Ecto neural progenitor cell (in vitro differentiated cells): ENCODE results near the gene CCDC12.

Experiments
- DNase-seq: peaks from one replicate; pipeline ENCODE4 v3.0.0-alpha.2; 2018; ENCODE audit warnings: low spot score

The CCDC12 gene

GRCh38 chr3:46955157-46955556, 21.4 kb downstream of the CCDC12 start:
- DNase-seq: no peak

DNA sequence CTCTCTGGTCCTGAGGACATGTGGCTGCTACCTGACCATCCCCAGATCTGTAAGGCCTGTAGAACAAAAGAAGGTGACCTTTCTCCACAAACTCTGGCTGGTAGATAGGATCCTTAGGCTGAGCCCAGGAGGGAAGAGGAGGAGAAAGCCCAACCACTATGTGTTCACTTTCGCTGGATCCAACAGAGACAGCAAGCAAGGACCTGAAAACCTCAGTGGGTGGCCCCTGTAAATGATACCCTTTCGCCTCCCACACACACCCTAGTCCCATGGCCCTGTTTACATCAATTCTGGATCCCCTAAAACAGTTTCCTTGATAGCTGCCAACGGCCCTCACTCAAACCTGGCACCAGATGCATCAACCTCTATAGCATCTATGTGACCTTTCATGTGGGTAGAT, 22.4 kb downstream of the CCDC12 start:
- no peak for DNase-seq

DNA sequence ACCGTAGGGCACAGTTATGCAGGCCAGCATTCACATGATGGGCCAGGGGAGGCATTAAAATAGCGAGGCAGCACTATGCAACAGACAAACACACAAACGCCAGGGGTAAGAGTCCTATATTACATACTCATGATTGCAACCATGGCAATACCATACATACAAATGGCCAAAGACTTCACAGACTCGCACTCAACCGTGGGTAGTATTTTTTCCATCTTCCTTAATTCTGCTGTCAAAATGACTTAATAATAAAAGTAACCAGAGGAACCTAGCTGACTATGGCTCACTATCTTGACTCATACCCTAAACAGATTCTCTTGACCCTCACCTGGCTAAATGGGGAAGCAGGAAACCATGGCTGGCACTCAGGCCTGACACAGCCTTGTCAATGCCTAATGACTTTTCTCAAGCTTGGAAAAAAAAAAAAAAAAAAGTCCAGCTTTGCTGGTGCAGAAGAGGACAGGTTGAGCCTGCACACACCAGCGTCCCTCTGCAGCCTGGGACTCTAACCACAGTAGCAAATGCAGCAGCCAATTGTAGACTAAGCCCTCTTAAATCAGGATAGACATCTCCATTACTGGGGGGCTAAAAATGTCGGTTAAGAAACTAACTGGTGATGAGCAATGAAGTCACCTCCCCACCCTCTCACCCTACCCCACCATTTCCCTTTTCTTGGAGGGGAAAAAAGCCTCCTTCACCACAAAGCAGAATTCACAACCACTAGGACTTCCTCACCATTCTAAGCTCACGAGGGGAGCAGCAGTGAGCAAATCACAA, 23.1 kb downstream of the CCDC12 start:
- DNase-seq: no peak

DNA sequence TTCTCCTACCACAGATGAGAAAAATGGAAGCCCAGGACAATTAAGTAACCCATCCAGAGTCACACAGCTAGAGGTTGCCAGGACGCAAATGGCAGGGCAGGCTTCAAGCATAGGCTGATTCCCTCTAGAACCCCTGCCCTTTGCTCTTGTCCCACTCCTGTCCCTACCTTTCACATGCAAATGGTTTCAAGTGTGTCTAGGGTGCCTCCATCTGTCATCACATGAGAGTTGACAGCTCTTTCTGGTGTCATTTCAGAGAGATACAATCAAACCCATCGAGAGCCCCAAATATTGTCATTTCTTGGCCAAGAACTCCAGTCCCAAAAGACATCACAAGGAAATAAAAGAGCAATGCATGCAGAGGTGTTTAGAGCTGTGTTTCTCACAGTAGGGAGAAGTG, 23.7 kb downstream of the CCDC12 start:
- no peak for DNase-seq

DNA sequence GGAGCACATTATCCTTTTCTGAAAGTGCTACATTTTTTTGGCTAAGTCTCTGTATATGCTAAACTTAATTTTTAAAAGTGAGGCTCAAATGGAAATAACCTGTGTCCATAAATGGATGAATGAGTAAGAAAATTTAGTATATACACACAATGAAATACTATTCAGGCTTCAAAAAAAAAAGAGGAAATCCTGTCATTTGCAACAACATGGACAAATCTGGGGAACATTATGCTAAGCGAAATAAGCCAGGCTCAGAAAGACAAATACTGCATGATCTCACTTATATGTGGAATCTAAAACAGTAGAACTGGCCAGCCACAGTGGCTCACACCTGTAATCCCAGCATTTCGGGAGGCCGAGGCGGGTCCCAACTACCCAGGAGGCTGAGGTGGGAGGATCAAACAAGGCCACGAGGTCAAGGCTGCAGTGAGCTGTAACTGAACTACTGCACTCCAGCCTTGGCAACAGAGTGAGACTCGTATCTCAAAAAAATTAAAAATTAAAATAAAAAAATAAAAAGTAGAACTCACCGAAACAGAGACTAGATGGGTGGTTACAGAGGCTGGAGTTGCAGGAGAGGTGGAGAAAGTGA, 25.8 kb downstream of the CCDC12 start:
- no peak for DNase-seq

DNA sequence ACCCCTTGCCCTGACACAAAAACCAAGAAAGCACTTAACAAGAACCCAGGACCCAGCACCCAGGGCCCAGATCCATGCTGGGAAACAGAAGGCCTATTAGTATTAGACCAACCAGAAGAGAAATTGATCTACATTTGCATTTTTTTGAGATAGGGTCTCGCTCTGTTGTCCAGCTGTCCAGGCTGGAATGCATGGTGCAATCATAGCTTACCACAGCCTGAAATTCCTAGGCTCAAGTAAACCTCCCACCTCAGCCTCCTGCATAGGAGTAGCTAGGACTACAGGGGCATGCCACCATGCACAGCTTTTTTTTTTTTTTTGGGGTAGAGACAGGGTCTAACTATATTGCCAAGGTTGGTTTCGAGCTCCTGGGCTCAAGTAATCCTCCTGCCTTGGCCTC, 26.4 kb downstream of the CCDC12 start:
- no peak for DNase-seq

DNA sequence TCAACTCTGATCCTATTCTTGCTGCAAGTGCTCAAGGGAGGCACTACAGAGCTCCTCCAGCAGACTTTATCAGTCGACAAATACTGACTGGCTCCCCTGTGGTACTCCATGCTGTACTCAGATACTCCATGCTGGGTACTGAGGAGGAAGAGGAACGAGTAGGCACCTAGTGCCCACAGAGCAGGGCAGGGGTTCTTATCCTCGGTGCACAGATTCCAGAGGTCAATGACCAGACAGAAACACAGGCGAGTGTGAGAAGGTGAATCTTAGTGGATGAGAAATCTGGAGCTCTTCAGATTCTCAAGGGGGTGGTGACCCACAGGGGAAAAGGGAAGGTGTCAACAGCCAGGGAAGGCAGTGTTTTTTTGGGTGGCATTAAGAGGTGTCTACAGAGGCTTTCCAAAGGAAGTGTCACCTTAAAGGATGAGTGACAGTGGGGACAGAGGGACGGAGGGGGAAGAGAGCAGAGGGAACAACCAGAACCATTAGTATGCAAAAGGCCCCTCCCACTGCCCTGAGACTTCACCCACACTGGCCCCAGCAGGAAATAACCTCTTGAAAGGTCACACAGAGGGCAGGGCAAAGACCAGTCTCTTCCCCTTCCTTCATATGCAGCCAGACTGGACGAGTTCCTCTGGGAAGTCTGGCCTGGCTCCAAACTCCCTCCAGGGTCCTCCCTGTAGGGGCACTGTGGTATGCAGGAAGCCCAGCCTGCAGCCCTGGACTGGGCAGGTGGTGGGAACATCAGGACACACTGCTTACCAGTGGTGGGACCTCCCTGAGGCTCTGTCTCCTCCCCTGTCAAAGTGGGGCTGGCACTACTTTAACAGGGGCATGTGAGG, 27.5 kb downstream of the CCDC12 start:
- DNase-seq: no peak

DNA sequence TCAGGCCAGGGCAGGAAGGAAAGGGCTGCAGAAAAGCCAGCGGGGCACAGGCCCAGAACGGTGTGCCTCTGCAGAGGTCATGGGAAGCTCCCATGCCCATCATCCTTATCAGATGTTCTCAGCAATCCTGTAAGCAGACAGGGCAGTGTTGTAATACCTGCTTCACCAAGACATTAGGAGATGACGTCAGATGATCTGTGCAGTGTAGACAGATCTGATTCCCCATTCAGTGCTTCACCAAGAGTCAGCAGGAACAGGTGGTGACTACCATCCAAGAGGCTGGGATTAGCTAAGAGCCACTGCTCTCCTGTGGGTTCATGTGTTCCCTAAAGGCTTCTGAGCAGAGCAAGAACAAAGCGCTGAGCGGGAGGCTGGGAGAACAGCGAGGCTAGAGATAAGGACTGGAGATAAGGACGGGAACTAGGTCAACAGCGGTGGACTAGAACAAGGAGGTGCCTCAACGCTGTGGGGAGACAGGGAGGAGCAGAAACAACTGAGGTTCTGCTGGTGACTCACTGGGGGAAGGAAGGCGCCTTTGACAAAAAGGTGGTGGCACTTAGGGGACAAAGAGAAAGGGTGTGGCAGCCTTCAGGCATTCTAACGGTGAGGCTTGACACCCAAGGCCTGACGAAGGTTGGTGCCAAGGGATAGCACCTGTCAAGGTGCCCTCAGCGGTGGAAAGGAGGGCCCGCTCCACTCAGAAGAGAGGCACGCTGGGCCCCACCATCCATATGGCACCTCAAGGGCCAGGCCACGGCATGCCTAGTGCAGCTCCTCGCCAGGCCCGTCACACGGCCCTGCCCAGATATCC, 28.4 kb downstream of the CCDC12 start:
- no peak for DNase-seq

GRCh38 chr3:46947546-46947901, 29.0 kb downstream of the CCDC12 start:
- DNase-seq: no peak

DNA sequence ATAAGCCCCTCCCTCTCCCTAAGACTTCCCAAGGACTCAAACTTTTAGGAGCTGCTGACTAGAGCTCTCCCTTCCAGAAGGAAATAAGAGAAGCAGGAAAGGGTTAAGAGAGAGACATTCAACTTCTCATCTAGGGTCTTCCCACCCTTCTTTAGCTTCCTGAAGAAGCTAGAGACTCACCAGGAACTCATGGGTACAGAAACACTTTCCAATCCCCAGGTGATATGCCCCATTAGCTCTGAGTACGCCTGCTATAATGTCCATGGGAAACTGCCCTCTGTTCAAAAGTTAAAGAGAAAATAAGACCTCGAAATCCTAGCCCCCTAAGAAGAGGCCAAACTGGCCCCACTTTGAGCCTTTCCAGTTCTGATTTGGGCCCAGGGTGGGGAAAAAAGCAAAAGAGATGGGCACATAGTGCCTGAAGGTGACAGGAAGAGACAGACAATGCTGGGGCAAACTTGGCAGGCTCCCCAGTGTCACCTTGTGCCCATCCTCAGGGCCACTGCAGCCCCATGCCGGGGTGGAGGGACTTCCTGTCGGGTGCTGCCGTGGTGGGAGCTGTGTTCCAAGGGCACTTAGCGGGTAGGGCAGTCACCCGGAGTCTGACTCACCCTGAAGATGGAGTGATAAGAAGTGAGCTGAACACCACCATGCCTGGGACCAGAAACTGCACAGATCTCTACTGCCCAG, 29.5 kb downstream of the CCDC12 start:
- no peak for DNase-seq

GRCh38 chr3:46946416-46946815, 30.1 kb downstream of the CCDC12 start:
- no peak for DNase-seq

DNA sequence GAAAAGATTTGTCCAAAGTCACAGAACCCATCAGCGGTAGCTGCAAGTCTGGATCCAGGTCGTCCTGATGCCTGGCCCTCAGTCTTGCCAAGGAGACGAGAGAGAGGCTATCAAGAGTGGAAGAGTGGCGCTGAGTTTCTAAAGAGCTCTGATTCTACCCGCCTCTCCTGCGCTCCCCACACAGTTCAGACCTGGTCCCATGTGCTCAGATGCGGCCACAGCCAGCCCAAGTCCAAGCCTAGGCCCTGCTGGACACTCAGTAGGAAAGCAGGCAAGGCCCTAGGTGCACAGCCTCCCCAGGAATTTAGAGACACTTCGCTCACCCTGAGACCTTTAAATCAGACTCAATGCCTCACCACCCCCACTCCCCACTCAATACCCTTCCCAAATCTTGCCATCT, 32.4 kb downstream of the CCDC12 start:
- no peak for DNase-seq

GRCh38 chr3:46943237-46944187, 33.0 kb downstream of the CCDC12 start:
- DNase-seq: no peak

- no peak for DNase-seq
These were observed 33.9 kb downstream of the CCDC12 start for GRCh38 chr3:46942481-46943236.

GRCh38 chr3:46942076-46942475, 34.5 kb downstream of the CCDC12 start:
- DNase-seq: no peak

DNA sequence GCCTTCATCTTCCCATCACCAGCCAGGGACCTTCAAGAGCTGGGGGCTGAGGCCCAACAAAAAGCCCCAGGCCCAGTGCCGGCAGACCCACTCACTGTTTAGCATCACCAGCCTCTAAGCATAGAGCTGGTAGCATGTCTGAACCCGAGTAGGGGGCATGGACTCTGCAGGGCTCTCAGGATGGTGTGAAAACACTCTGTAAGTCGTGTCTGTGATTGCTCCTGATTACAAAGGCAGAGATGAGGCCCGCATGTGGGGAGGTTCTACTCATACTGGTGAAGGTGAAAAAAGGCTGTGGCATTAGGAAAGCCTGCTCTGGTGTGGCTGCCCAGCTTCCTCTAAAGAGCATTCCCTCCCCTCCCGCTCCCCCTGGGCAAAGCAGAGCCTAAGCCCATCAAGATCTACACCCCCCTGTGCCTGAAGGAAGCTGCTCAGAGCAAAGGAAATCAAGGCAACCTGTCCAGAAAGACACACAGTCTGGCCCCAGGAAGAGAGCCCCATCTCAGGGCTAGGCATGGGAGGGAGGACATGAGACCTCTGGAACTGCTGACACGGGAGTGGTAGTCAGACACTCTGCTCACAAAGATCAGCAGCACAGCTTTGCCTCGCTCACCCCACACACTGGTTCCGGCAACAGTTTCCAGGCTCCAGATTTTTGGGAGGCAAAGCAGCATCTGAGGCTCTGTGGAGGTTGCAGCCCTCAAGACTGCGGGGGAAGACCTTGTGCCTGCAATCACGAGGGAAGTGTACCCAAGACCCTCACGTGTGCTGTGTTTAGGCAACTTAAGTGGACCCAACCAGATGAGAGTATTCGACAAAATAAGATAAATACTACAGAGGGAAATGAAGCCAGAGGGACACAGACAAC, 36.7 kb downstream of the CCDC12 start:
- DNase-seq: no peak

DNA sequence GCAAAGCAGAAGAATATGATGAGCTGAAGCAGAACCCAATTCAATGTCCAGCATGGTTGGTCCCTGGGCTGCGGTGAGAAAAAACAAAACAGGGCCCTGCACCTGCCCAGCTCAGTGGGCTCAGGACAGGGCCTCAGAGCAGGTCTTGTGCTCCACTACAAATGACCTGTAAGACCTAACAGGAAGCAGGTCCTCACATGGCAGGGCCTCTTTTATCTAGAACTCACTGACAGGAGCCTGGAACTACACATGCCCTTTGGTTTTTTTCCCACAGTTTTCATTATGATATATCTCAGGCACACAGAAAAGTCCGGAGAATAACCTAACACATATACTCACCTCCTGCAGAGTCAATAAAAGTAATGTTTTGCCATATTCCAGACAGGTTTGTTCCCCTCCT, 38.4 kb downstream of the CCDC12 start:
- DNase-seq: no peak

- DNase-seq: no peak
These were observed 39.8 kb downstream of the CCDC12 start for GRCh38 chr3:46936733-46937250.
